KG1 (cell line): ENCODE data around the gene SPIN1.

Experiments
- DNase-seq: peaks from one replicate; lab custom pipeline; 2025; lab: John Stamatoyannopoulos, UW

The SPIN1 gene

DNA sequence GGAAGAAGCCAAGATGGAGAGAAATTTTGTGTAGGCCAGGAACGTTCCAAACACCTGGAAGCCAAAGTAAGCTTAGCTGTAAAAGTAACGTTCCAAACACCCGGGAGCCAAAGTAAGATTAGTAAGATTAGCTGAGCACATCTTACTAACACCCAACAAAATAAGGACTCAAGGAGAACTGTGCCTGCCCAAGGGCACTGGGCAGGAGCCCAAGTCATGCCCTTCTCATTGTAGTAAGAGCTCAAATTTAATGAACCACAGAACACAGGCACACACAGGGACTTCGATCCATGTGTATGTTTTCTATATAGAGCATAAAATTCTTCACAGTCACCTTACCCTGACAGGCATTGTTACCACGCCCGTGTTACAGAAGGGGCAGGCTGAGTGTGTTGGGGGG, 110.6 kb downstream of the SPIN1 start:
- no peak for DNase-seq

DNA sequence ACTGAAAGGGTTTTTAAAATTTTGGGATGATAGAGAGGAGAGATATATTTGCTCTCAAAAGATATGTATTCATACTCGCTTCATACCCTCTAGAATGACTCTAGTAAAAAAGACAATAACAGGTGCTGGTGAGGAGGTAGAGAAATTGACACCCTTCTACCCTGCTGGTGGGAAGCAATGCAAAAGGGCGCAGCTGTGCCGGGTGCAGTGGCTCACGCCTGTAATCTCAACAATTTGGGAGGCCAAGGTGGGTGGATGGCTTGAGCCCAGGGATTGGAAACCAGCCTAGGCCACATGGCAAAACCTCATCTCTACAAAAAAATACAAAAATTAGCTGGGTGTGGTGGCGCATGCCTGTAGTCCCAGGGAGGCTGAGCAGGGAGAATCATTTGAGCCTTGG, 112.8 kb downstream of the SPIN1 start:
- no peak for DNase-seq

DNA sequence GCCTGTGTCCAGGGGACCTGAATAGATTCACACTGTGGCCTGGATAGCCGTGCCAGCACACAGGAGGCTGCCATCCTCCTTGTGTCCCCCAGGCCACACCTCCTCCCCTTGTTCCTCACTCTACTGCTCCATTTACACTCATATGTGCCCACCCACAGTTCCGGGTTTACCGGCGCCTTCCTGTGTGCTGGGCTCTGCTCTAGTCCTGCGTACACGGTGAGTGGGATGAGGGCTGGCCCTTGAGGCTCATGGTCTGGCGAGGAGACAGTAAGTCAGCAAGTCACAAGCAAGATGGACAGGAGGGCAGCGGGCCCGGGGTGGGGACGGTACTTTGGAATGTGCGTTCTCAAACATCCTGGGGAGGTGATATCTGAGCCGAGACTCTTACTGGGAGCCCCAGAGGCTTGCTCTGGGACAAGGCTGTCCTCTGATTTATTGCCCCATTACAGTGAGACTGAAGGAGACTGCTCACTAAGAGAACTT, 114.3 kb downstream of the SPIN1 start:
- no peak for DNase-seq

DNA sequence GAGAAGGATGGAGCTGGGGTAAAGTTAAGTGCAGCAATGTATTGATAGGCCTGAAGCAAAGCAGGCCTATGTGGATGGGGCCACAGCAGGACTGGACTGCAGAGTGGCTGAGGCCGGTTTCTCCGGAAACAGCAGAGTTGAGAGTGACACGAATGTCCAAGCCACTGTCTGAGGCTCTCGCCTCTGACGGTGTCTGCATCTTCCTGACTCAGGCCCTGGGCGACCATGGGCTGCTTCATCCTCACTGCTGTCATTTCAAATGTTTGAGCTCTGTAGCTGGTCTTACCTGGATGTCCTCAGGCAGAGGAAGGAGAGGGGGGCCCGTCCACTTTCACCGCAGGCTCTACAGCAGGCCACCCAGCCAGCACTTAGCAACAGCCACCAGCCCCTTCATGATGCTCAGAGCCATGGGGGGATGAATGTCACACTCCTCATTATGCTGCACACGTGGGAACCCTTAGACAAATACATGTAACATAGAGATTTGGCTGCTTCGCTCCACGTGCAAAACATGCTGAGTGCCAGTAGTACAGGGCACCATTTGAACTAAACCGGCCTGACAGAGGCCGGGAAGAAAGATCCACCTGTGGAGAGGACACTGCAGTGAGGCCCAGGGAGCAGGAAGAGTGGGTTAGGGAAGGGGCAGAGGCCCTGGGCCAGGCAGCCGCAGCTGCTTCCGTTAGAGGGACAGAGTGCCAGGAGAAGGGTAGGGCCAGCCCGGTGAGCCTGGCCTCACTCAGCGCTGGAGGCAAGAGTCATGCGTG, 115.0 kb downstream of the SPIN1 start:
- DNase-seq = no peak

DNA sequence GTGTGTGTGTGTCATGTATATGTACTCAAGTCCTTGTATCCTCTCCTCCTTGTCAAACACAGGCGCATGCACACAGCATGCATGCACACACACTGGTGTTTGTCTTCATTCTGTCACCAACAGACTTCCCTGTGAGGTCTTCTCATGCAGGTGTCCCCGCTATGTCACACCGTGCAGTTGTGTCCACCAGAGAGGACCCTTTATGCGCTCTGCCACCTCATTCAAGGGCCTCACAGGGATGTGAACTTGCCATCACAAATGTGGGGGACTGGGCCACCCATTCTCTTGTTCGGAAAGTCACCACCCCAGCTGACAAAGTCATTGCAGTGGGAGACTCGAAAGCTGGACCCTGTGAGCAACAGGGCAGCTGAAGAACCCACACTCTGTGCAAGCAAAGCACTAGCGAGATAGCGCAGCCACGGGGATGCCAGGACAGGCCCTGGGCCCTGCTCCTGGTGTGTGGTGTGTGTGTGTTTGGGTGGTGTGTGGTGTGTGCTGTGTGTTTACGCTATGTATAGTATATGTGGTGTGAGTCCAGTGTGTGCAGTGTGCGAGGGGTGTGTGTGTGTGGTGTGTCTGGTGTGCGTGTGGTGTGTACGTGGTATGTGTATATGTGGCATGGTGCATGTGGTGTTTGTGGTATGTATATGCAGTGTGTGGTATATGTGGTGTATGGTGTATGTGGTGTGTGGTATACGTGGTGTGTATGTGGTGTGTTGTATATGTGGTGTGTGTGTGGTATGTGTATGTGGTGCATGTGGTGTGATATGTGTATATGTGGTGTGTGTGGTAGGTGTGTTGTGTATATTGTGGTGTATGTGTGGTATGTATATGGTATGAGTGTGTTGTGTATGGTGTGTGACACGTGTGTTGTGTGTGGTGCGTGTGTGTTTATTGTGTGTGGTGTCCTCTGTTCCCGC, 115.9 kb downstream of the SPIN1 start:
- no peak for DNase-seq

DNA sequence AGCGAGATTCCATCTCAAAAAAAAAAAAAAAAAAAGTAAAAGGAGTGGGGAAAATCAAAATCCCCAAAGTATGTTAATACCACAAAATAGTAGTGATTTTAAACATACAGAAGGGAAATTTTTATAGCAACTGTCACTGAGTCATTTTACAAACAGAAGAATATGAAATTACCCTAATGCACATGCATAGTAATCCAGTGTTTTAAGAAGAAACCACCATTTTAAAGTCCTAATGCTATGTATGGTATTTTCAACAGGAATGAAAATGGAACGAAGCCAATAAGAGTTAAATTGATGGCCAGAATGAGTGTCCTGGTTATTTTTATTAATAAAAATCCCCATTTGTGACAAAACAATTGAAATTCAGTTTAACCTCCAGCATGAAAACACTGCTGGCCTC, 120.1 kb downstream of the SPIN1 start:
- no peak for DNase-seq

DNA sequence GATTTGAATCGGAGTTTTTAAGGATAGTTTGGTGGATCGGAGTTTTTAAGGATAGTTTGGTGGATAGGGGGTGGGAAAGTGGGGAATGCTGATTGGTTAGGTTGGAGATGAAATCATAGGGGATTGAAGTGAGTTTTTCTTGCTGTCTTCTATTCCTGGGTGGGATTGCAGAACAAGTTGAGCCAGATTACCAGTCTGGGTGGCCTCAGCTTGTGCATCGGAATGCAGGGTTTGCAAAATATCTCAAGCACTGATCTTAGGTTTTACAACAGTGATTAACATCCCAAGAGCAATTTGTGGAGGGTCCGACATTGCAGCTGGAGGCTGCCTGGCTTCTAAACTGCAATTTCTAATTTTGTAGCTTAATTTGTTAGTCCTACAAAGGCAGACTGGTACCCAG, 123.7 kb downstream of the SPIN1 start:
- no peak for DNase-seq

DNA sequence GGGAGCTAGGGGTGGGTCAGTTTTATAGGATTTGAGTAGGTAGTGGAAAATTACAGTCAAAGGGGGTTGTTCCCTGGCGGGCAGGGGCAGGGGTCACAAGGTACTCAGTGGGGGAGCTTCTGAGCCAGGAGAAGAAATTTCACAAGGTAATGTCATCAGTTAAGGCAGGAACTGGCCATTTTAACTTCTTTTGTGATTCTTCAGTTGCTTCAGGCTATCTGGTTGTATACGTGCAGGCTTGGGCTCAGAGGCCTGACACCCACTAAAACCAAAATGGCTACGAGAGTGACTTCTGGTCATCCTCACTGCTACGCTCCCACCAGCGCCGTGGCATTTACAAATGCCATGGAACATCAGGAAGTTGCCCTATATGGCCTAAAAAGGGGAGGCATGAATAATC, 126.0 kb downstream of the SPIN1 start:
- DNase-seq = no peak

DNA sequence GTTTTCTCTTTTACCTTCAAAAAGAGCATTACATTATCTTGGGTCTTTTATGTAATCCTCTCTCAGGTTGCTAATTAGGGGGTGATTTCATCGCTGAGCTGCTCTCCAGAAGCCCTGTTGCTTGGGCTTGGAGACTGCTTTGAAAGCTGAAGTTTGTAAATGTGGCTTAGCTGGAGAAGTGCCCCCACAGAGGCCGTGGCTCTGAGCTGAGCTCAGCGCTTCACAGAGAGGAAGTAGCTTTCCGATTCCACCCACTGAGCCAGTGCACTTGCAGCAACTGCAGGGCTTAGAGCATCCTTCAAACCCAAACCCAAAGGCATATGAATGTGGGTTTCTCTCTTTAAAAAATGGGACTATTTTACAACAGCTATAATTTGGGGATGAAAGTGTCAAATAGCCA, 133.1 kb downstream of the SPIN1 start:
- DNase-seq = no peak

DNA sequence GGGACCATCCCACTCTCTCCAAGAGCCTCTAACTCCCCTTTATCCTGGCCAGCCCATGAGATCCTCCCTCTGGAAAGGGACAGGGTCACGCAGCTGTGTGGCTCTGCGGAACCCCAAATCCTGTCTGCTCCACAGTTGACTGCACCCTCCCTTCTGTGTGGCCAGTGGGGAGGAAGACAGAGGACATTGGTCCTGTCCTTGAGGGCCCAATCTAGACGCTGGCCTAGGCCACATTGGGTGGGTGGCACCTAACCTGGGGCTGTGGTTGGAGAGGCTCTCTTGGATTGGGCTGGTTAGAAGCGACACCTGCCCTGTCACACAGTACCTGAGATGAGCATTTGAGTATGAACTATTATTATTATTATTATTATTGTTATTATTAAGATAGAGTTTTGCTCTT, 134.1 kb downstream of the SPIN1 start:
- no peak for DNase-seq

DNA sequence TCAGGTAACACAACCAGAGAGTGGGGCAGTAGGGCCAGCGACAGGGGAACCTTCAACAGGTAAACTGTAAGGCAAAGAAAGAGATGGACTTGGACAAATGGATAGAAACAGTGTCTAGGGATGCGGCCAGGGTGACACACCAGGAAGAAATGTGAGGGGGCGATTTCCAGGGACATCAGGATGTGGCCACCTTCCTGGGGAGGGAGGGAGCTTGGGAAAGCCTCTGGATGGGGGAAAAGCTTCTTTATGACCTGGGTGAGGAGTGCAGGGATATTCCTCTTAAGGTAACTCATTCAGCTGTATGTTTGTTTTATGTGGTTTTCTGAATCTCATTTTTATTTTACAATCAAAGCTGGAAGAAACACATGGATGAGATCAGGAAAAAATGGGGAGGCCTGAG, 134.8 kb downstream of the SPIN1 start:
- no peak for DNase-seq

DNA sequence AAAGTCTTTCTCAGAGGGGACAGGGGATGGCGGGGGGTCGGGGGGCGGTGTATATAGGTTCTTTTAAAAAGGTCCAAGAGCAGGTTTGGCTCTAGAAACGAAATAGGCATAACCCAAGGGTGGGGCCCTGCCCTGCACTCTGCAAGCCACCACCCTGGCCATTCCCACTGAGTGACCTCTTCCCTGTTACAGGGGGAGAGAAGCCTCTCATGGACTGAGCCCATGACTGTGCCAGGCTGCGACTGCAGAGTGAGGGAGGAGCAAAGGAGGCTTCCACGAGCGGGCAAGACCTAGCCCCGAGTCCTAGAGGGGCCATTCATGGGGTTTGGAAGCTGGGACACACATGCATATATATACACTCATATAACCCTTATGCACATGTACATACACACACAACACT, 136.7 kb downstream of the SPIN1 start:
- DNase-seq = no peak

DNA sequence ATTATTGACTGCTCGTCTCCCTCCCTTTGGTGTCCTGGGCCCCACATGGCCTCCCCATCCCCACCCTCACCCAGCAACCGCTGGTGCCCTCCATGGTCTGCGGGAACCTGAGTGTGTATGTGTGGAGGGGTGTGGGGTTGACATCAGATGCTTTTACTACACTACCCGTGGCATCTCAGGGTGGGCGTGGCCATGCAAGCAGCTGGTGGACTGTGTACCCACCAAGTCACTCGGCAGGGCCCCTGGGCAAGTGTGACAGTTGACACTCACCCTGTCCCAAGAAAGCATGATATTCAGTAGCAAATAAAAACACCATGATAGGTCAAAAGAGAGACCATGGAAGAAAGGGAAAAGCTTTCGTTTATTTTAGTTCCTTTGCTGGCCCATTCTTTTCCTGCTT, 139.4 kb downstream of the SPIN1 start:
- no peak for DNase-seq
